Panc1 (cell line): ENCODE measurements around the gene LSM8. TPM values are rescaled to one million over a fixed set of nuclear protein-coding genes. Genes with fewer than 3 reads are reported as not detected.

ENCODE experiments used
- ATAC-seq: fragments of 200-7000 bp; cut with Tn5 transposase; 2 replicates; pipeline ENCODE4 v1.9.1; 2020; ENCODE audit warnings: mild to moderate bottlenecking, moderate library complexity
- BruUV-seq: library from RNA; stranded (reverse); fragments of 400-500 nt; replicated peaks from 2 replicates; lab custom pipeline; 2021; lab: Mats Ljungman, UMichigan
- CTCF ChIA-PET: fragments of 300-600 bp; sonication (Branson Sonifier 250); formaldehyde crosslinking; loops from one replicate; lab custom pipeline; 2022; ENCODE audit warnings: antibody characterized with exemption; lab: Charles Lee
- POLR2A ChIA-PET: fragments of 300-600 bp; sonication (Branson Sonifier 250); formaldehyde crosslinking; loops from one replicate; lab custom pipeline; 2022; ENCODE audit warnings: antibody characterized with exemption; lab: Charles Lee
- DNase-seq: peaks from one replicate; pipeline ENCODE4 v3.0.0-alpha.2; 2010; ENCODE audit warnings: low read depth, low spot score
- H3K27ac ChIP-seq: 2 replicates; pipeline ENCODE4 v1.5.1; 2011; ENCODE audit warnings: mild to moderate bottlenecking, low read length, inconsistent platforms
- H3K27me3 ChIP-seq: fragments of 200-500 bp; sonication (Bioruptor generic); 2 replicates; pipeline ENCODE4 v1.6.0; 2014; ENCODE audit warnings: low read length, inconsistent platforms; ENCODE audit not compliant: control insufficient read depth, insufficient read depth
- H3K36me3 ChIP-seq: fragments of 200-500 bp; sonication (Bioruptor generic); 2 replicates; pipeline ENCODE4 v1.5.1; 2014; ENCODE audit warnings: inconsistent platforms, mild to moderate bottlenecking, low read length, moderate library complexity; ENCODE audit not compliant: control insufficient read depth, insufficient read depth
- H3K4me1 ChIP-seq: 2 replicates; pipeline ENCODE4 v1.5.1; 2011; ENCODE audit warnings: inconsistent platforms, mild to moderate bottlenecking, low read length, moderate library complexity; ENCODE audit not compliant: control insufficient read depth, insufficient read depth
- H3K4me3 ChIP-seq, 2 experiments: 2 replicates each; pipeline ENCODE4 v1.5.1; 2011 to 2012; ENCODE audit warnings: low read depth in 2 of 2, low read length in 2 of 2, mild to moderate bottlenecking in 2 of 2, inconsistent platforms in 1 of 2, moderate library complexity in 1 of 2
- H3K9me3 ChIP-seq: fragments of 200-500 bp; sonication (Bioruptor generic); 2 replicates; pipeline ENCODE4 v1.5.1; 2014; ENCODE audit warnings: low read depth, mild to moderate bottlenecking, inconsistent platforms, low read length, moderate library complexity; ENCODE audit not compliant: control insufficient read depth, insufficient read depth
- CTCF ChIP-seq: fragments of 450-650 bp; IDR thresholded peaks from 2 replicates; pipeline ENCODE4 v1.5.1; 2017; ENCODE audit warnings: mild to moderate bottlenecking
- POLR2AphosphoS5 ChIP-seq: IDR thresholded peaks from 2 replicates; pipeline ENCODE4 v1.6.1; 2012; ENCODE audit warnings: mild to moderate bottlenecking, low read depth, low read length, moderate library complexity
- REST ChIP-seq, 2 experiments: IDR thresholded peaks; 2 replicates each; pipeline ENCODE4 v1.6.1; 2011 to 2012; ENCODE audit warnings: low read depth in 2 of 2, control low read depth in 1 of 2, low read length in 1 of 2, mild to moderate bottlenecking in 1 of 2, moderate library complexity in 1 of 2; ENCODE audit not compliant: insufficient read depth in 1 of 2
- SIN3A ChIP-seq: IDR thresholded peaks from 2 replicates; pipeline ENCODE4 v1.6.1; 2012; ENCODE audit warnings: low read depth, mild to moderate bottlenecking, low read length, moderate library complexity, borderline replicate concordance; ENCODE audit not compliant: insufficient read depth
- TCF7L2 ChIP-seq: IDR thresholded peaks from 2 replicates; pipeline ENCODE4 v1.6.1; 2011; ENCODE audit warnings: mild to moderate bottlenecking, low read depth, low read length, inconsistent platforms
- in situ Hi-C: cut with HindIII; loops from 2 replicates; pipeline ENCODE4 v1.10.0; 2016; ENCODE audit warnings: low sequenced_read_pairs, low pct_unique_long_range_greater_than_20kb
- intact Hi-C: fragments of 100-400 bp; cut with micrococcal nuclease; formaldehyde crosslinking; loops from one replicate; pipeline ENCODE4 v1.10.0; 2022; ENCODE audit not compliant: unreplicated experiment
- total RNA-seq: library from RNA; stranded (reverse); gene quantifications from one replicate; pipeline ENCODE4 v1.2.1, GENCODE V29; 2021; ENCODE audit not compliant: unreplicated experiment

Gene LSM8
- total RNA-seq, 1 experiment from 2014 or later: 27.9 TPM

GRCh38 chr7:118148930-118149329 lies 35.0 kb upstream of the LSM8 start:
- intact Hi-C loops: no loop called here
- ChIA-PET POLR2A (interaction anchor here (0.6 kb wide), 1 partner anchor 274 kb away, joined by 11 read pairs; no protein-coding TSS in a partner anchor), CTCF (no interaction called here)
- H3K27ac ChIP-seq: no peak overlapping the region
- BruUV-seq: no TSS peak
- in situ Hi-C loops: no loop called here
- H3K36me3 ChIP-seq: no peaks in the 10 kb centered on the region
- ATAC-seq: no peak
- no peak for TF ChIP-seq CTCF
- no peak for TF ChIP-seq REST (IDR thresholded peaks at IDR 0.05; ENCODE audit: insufficient read depth in 1 of 2, low read depth in 2 of 2, low read length in 1 of 2)
- no peak for TF ChIP-seq TCF7L2
- TF ChIP-seq POLR2AphosphoS5: no peak
- no peak for TF ChIP-seq SIN3A
- no peaks in the 10 kb centered on the region for H3K9me3 ChIP-seq
- H3K4me1 ChIP-seq: no peaks in the 10 kb centered on the region
- no peak for DNase-seq
- H3K27me3 ChIP-seq: no peaks in the 10 kb centered on the region
- no peak overlapping the region for H3K4me3 ChIP-seq

- H3K4me3 ChIP-seq: no peak overlapping the region
- TF ChIP-seq TCF7L2 (no peak), POLR2AphosphoS5 (no peak), REST (IDR thresholded peaks at IDR 0.05; ENCODE audit: insufficient read depth in 1 of 2, low read depth in 2 of 2, low read length in 1 of 2) (no peak), CTCF (no peak), SIN3A (no peak)
- no peaks in the 10 kb centered on the region for H3K9me3 ChIP-seq
- in situ Hi-C loops (no loop called here), intact Hi-C loops (no loop called here)
- CTCF ChIA-PET: no interaction called here
- H3K4me1 ChIP-seq: no peaks in the 10 kb centered on the region
- H3K36me3 ChIP-seq: no peaks in the 10 kb centered on the region
- POLR2A ChIA-PET: interaction anchor here (0.6 kb wide), 1 partner anchor 274 kb away, joined by 11 read pairs; no protein-coding TSS in a partner anchor
- BruUV-seq: no TSS peak
- H3K27ac ChIP-seq: no peak overlapping the region
- H3K27me3 ChIP-seq: no peaks in the 10 kb centered on the region
- no peak for ATAC-seq
- DNase-seq: no peak
These were observed 34.6 kb upstream of the LSM8 start for GRCh38 chr7:118149394-118149793.
